Measurements from ENCODE around the gene PRIM2.
"Not testable (repeated sequence)": the region's sequence is repeated elsewhere in the genome, so short reads cannot be mapped to it uniquely, and the experiment has no call there.

PRIM2 gene

DNA sequence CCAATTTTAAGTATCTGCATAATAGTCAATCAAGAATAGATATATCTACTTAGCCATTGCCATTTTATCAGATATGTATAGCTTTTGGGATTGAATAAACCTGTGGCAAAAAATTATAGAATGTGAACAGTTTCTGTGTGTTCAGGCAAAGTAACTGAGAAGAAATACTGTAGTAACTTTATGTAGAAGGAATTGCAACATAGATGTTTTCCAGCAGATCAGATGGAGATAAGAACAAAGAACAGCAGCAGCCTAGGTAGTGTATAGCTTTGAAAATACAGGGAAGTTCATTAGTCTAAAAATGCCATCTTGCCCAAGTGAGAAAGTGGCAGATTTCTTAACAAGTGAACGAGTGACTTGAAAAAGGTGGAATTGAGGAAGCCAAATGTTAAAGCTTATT lies 197.7 kb downstream of the PRIM2 start:
- H3K27me3 ChIP-seq (replicated peaks in 2 of 5; ENCODE audit: control insufficient read depth in 4 of 5, insufficient read depth in 5 of 5, low read length in 4 of 5); DNase-seq; CTCF ChIA-PET; H3K9me3 ChIP-seq (ENCODE audit: control extremely low read depth in 1 of 5, control insufficient read depth in 4 of 5, insufficient read depth in 2 of 5, low read depth in 1 of 5, low read length in 4 of 5); H3K4me3 ChIP-seq (ENCODE audit: control insufficient read depth in 1 of 7, extremely low read depth in 1 of 7, insufficient read depth in 4 of 7, low read depth in 2 of 7, low read length in 6 of 7); H3K27ac ChIP-seq (ENCODE audit: insufficient read depth in 1 of 2, low read depth in 1 of 2, low read length in 2 of 2, poor library complexity in 1 of 2, severe bottlenecking in 2 of 2); POLR2A ChIA-PET; H3K4me1 ChIP-seq (ENCODE audit: control extremely low read depth in 1 of 4, control insufficient read depth in 4 of 4, insufficient read depth in 4 of 4, low read length in 3 of 4); H3K36me3 ChIP-seq (ENCODE audit: control insufficient read depth in 4 of 4, insufficient read depth in 4 of 4, low read length in 3 of 4): not testable (repeated sequence)
- WGBS (ENCODE audit: insufficient coverage), result no CpG with 5 or more reads among the region's 1 CpG

DNA sequence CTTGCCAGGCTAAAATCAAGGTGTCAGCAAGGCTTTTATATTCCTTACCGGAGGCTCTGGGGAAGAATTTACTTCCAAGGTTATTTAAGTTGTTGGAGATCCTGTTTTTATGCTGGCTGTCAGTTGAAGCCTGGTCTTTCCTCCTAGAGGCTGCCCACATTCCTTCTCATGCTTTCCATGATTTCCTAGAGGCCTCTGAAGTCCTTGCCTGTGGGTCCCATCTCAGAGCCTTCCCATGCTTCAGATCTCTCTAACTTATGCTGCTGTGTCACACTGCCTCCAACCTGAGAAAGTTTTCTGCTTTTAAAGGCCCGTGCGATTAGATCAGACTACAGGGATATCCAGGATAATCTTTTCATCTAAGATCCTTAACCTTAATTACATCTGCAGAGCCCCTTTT lies 198.4 kb downstream of the PRIM2 start:
- CTCF ChIA-PET; H3K36me3 ChIP-seq (ENCODE audit: control insufficient read depth in 4 of 4, insufficient read depth in 4 of 4, low read length in 3 of 4); H3K27ac ChIP-seq (ENCODE audit: insufficient read depth in 1 of 2, low read depth in 1 of 2, low read length in 2 of 2, poor library complexity in 1 of 2, severe bottlenecking in 2 of 2); POLR2A ChIA-PET; H3K4me1 ChIP-seq (ENCODE audit: control extremely low read depth in 1 of 4, control insufficient read depth in 4 of 4, insufficient read depth in 4 of 4, low read length in 3 of 4); H3K4me3 ChIP-seq (ENCODE audit: control insufficient read depth in 1 of 7, extremely low read depth in 1 of 7, insufficient read depth in 4 of 7, low read depth in 2 of 7, low read length in 6 of 7); DNase-seq; H3K9me3 ChIP-seq (ENCODE audit: control extremely low read depth in 1 of 5, control insufficient read depth in 4 of 5, insufficient read depth in 2 of 5, low read depth in 1 of 5, low read length in 4 of 5); H3K27me3 ChIP-seq (replicated peaks in 2 of 5; ENCODE audit: control insufficient read depth in 4 of 5, insufficient read depth in 5 of 5, low read length in 4 of 5): not testable (repeated sequence)
- no CpG with 5 or more reads among the region's 3 CpGs for WGBS (ENCODE audit: insufficient coverage)

DNA sequence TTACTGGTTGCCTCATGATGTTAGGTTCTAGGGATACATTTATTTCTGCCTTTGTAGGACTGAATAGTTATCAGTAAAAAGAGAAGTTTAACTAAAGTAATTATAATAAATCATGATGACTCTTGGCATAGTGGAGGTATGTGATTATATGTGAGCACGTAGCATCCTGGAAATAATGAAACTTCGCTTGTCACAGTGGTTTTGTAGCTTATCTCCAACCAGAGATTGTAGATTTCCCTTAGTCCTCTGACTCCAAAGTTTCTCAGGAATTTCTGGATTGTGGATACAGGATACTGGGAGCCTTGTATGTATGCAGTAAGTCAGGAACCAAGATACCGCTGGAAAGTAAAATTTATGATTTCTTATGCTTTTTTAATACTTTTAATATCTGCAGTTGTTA lies 199.3 kb downstream of the PRIM2 start:
- H3K27ac ChIP-seq (ENCODE audit: insufficient read depth in 1 of 2, low read depth in 1 of 2, low read length in 2 of 2, poor library complexity in 1 of 2, severe bottlenecking in 2 of 2); H3K9me3 ChIP-seq (ENCODE audit: control extremely low read depth in 1 of 5, control insufficient read depth in 4 of 5, insufficient read depth in 2 of 5, low read depth in 1 of 5, low read length in 4 of 5); POLR2A ChIA-PET; DNase-seq; CTCF ChIA-PET; H3K4me1 ChIP-seq (ENCODE audit: control extremely low read depth in 1 of 4, control insufficient read depth in 4 of 4, insufficient read depth in 4 of 4, low read length in 3 of 4); H3K4me3 ChIP-seq (ENCODE audit: control insufficient read depth in 1 of 7, extremely low read depth in 1 of 7, insufficient read depth in 4 of 7, low read depth in 2 of 7, low read length in 6 of 7); H3K36me3 ChIP-seq (ENCODE audit: control insufficient read depth in 4 of 4, insufficient read depth in 4 of 4, low read length in 3 of 4); H3K27me3 ChIP-seq (replicated peaks in 2 of 5; ENCODE audit: control insufficient read depth in 4 of 5, insufficient read depth in 5 of 5, low read length in 4 of 5): not testable (repeated sequence)
- WGBS (ENCODE audit: insufficient coverage), result 40% methylated on average over 2 of the region's 3 CpGs

DNA sequence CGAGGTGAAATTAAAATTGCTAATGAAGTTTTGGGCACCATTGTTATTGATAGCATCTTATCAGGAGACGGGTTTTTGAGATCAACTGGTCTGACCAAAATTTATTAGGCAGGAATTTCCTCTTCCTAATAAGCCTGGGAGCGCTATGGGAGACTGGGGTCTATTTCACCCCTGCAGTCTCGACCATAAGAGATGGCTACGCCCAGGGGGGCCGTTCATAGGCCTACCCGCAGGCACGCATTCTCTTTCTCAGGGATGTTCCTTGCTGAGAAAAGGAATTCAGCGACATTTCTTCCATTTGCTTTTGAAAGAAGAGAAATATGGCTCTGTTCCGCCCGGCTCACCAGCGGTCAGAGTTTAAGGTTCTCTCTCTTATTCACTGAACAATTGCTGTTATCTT lies 201.8 kb downstream of the PRIM2 start:
- H3K9me3 ChIP-seq (ENCODE audit: control extremely low read depth in 1 of 5, control insufficient read depth in 4 of 5, insufficient read depth in 2 of 5, low read depth in 1 of 5, low read length in 4 of 5); H3K27me3 ChIP-seq (replicated peaks in 2 of 5; ENCODE audit: control insufficient read depth in 4 of 5, insufficient read depth in 5 of 5, low read length in 4 of 5); POLR2A ChIA-PET; CTCF ChIA-PET; DNase-seq; H3K36me3 ChIP-seq (ENCODE audit: control insufficient read depth in 4 of 4, insufficient read depth in 4 of 4, low read length in 3 of 4); H3K4me3 ChIP-seq (ENCODE audit: control insufficient read depth in 1 of 7, extremely low read depth in 1 of 7, insufficient read depth in 4 of 7, low read depth in 2 of 7, low read length in 6 of 7); H3K27ac ChIP-seq (ENCODE audit: insufficient read depth in 1 of 2, low read depth in 1 of 2, low read length in 2 of 2, poor library complexity in 1 of 2, severe bottlenecking in 2 of 2); H3K4me1 ChIP-seq (ENCODE audit: control extremely low read depth in 1 of 4, control insufficient read depth in 4 of 4, insufficient read depth in 4 of 4, low read length in 3 of 4): not testable (repeated sequence)
- 100% methylated on average over 7 of the region's 12 CpGs for WGBS (ENCODE audit: insufficient coverage)

DNA sequence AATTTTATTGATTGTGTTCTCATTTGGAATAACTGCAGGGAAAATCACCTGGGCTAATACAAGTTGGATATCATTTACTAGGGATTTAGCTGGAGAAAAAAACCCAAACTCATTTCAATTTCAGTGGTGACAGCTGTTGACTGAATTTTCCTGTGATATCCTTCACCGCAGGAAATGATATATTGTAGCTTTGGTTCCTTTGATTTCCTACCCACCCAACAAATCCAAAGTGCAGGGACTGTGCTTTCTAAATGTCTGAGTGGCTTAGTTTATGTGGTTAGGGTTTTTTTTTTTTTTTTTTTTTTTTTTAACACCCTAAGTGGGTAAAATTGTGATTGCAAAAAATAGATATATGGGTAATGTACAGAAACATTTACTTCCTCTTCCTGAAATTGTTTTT lies 203.7 kb downstream of the PRIM2 start:
- H3K9me3 ChIP-seq (ENCODE audit: control extremely low read depth in 1 of 5, control insufficient read depth in 4 of 5, insufficient read depth in 2 of 5, low read depth in 1 of 5, low read length in 4 of 5); H3K4me1 ChIP-seq (ENCODE audit: control extremely low read depth in 1 of 4, control insufficient read depth in 4 of 4, insufficient read depth in 4 of 4, low read length in 3 of 4); H3K36me3 ChIP-seq (ENCODE audit: control insufficient read depth in 4 of 4, insufficient read depth in 4 of 4, low read length in 3 of 4); H3K27ac ChIP-seq (ENCODE audit: insufficient read depth in 1 of 2, low read depth in 1 of 2, low read length in 2 of 2, poor library complexity in 1 of 2, severe bottlenecking in 2 of 2); CTCF ChIA-PET; H3K4me3 ChIP-seq (ENCODE audit: control insufficient read depth in 1 of 7, extremely low read depth in 1 of 7, insufficient read depth in 4 of 7, low read depth in 2 of 7, low read length in 6 of 7); POLR2A ChIA-PET; H3K27me3 ChIP-seq (replicated peaks in 2 of 5; ENCODE audit: control insufficient read depth in 4 of 5, insufficient read depth in 5 of 5, low read length in 4 of 5): not testable (repeated sequence)
- DNase-seq, result peak in 1 of 3 donors; percentile 5
- no CpG with 5 or more reads among the region's 1 CpG for WGBS (ENCODE audit: insufficient coverage)

DNA sequence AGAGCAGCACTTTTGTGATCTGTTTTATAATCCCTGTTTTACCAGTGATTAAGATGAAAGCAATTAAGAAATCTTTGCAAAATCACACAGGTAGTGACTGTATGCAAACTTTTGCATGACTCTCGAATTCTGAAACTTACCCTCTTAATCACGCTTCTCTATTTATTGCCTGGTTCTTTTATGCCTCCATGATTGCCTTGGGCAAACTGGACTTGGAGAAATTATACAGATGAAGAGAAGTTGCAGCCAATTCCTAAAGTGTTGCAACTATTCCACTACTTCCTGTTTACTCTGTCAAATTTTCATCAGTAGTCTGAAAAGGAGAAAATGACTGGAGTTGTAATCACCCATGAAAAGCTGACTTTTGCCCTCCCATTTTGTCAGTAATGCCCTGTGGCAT lies 205.8 kb downstream of the PRIM2 start:
- POLR2A ChIA-PET; H3K9me3 ChIP-seq (ENCODE audit: control extremely low read depth in 1 of 5, control insufficient read depth in 4 of 5, insufficient read depth in 2 of 5, low read depth in 1 of 5, low read length in 4 of 5); H3K27me3 ChIP-seq (replicated peaks in 2 of 5; ENCODE audit: control insufficient read depth in 4 of 5, insufficient read depth in 5 of 5, low read length in 4 of 5); H3K27ac ChIP-seq (ENCODE audit: insufficient read depth in 1 of 2, low read depth in 1 of 2, low read length in 2 of 2, poor library complexity in 1 of 2, severe bottlenecking in 2 of 2); H3K36me3 ChIP-seq (ENCODE audit: control insufficient read depth in 4 of 4, insufficient read depth in 4 of 4, low read length in 3 of 4); DNase-seq; CTCF ChIA-PET; H3K4me1 ChIP-seq (ENCODE audit: control extremely low read depth in 1 of 4, control insufficient read depth in 4 of 4, insufficient read depth in 4 of 4, low read length in 3 of 4); H3K4me3 ChIP-seq (ENCODE audit: control insufficient read depth in 1 of 7, extremely low read depth in 1 of 7, insufficient read depth in 4 of 7, low read depth in 2 of 7, low read length in 6 of 7): not testable (repeated sequence)
- WGBS (ENCODE audit: insufficient coverage), result no CpG with 5 or more reads among the region's 2 CpGs

DNA sequence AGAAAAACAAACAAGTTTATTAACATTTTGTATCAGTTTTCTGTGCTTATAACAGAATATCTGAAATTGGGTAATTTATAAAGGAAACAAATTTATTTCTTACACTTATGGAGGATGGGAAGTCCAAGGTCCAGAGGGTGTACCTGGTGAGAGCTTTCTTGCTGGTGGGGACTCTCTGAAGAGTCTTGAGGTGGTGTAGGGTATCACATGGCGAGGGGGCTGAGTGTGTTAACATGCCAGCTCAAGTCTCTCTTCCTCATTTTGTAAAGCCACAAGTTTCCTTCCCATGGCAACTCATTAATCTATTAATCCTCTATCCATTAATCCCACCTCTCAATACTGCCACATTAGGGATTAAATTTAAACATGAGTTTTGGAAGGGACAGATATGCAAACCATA lies 212.3 kb downstream of the PRIM2 start:
- CTCF ChIA-PET; H3K4me1 ChIP-seq (ENCODE audit: control extremely low read depth in 1 of 4, control insufficient read depth in 4 of 4, insufficient read depth in 4 of 4, low read length in 3 of 4); H3K27ac ChIP-seq (ENCODE audit: insufficient read depth in 1 of 2, low read depth in 1 of 2, low read length in 2 of 2, poor library complexity in 1 of 2, severe bottlenecking in 2 of 2); H3K4me3 ChIP-seq (ENCODE audit: control insufficient read depth in 1 of 7, extremely low read depth in 1 of 7, insufficient read depth in 4 of 7, low read depth in 2 of 7, low read length in 6 of 7); H3K27me3 ChIP-seq (replicated peaks in 2 of 5; ENCODE audit: control insufficient read depth in 4 of 5, insufficient read depth in 5 of 5, low read length in 4 of 5); H3K9me3 ChIP-seq (ENCODE audit: control extremely low read depth in 1 of 5, control insufficient read depth in 4 of 5, insufficient read depth in 2 of 5, low read depth in 1 of 5, low read length in 4 of 5); H3K36me3 ChIP-seq (ENCODE audit: control insufficient read depth in 4 of 4, insufficient read depth in 4 of 4, low read length in 3 of 4); POLR2A ChIA-PET; DNase-seq: not testable (repeated sequence)
- no CpG with 5 or more reads among the region's 1 CpG for WGBS (ENCODE audit: insufficient coverage)

DNA sequence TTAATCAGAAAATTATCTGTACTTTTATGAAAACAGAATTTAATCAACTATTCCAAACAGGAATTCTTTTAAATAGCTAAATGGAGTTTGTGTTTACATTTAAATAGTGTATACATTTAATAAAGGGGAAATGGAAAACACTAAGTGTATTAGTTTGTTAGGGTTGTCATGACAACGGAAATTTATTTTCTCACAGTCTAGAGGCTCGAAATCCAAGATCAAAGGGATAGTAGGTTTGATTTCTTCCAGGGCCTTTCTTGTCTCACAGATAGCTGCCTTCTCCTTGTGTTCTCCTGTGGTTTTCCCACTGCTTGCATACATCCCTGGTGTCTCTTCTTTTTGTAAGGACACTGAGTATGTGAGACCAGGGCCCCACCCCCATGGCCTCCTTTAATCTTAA lies 215.2 kb downstream of the PRIM2 start:
- H3K4me3 ChIP-seq (ENCODE audit: control insufficient read depth in 1 of 7, extremely low read depth in 1 of 7, insufficient read depth in 4 of 7, low read depth in 2 of 7, low read length in 6 of 7); H3K4me1 ChIP-seq (ENCODE audit: control extremely low read depth in 1 of 4, control insufficient read depth in 4 of 4, insufficient read depth in 4 of 4, low read length in 3 of 4); H3K9me3 ChIP-seq (ENCODE audit: control extremely low read depth in 1 of 5, control insufficient read depth in 4 of 5, insufficient read depth in 2 of 5, low read depth in 1 of 5, low read length in 4 of 5); H3K36me3 ChIP-seq (ENCODE audit: control insufficient read depth in 4 of 4, insufficient read depth in 4 of 4, low read length in 3 of 4); POLR2A ChIA-PET; H3K27me3 ChIP-seq (replicated peaks in 2 of 5; ENCODE audit: control insufficient read depth in 4 of 5, insufficient read depth in 5 of 5, low read length in 4 of 5); H3K27ac ChIP-seq (ENCODE audit: insufficient read depth in 1 of 2, low read depth in 1 of 2, low read length in 2 of 2, poor library complexity in 1 of 2, severe bottlenecking in 2 of 2); CTCF ChIA-PET: not testable (repeated sequence)
- WGBS (ENCODE audit: insufficient coverage), result 100% methylated on average over 1 of the region's 2 CpGs
- peak in 2 of 3 donors; percentile 6 to 15 for DNase-seq
